Right atrium auricular region (tissue), 2 donors: ENCODE data around the gene PRKAG2. TPM values are rescaled to one million over a fixed set of nuclear protein-coding genes. Genes with fewer than 3 reads are reported as not detected.
"Not testable (repeated sequence)": the region's sequence is repeated elsewhere in the genome, so short reads cannot be mapped to it uniquely, and the experiment has no call there.

ENCODE experiments used
- DNase-seq: peaks from one replicate; pipeline ENCODE4 v3.0.0-alpha.2; 2019; ENCODE audit warnings: low spot score
- H3K27ac ChIP-seq, 2 donors: fragments of 200-600 bp; sonication (generic); 1 replicate in 1 of 2; 2 replicates in 1 of 2; pipeline ENCODE4 v1.5.1; 2016 to 2019
- H3K27me3 ChIP-seq, 2 donors: fragments of 200-600 bp; sonication (generic); one replicate each; pipeline versions ENCODE4 v1.5.1 to v1.6.0; 2017 to 2019
- H3K36me3 ChIP-seq: fragments of 200-600 bp; sonication (generic); one replicate; pipeline ENCODE4 v1.5.1; 2016
- H3K4me1 ChIP-seq, 2 donors: fragments of 200-600 bp; sonication (generic); one replicate each; pipeline versions ENCODE4 v1.5.1 to v1.6.0; 2017 to 2019
- H3K4me3 ChIP-seq, 2 donors: fragments of 200-600 bp; sonication (generic); 1 replicate in 1 of 2; 2 replicates in 1 of 2; pipeline ENCODE4 v1.5.1; 2017 to 2019; ENCODE audit warnings: mild to moderate bottlenecking in 1 of 2, moderate library complexity in 1 of 2
- H3K9me3 ChIP-seq, 2 donors: fragments of 200-600 bp; sonication (generic); one replicate each; pipeline ENCODE4 v1.5.1; 2019
- CTCF ChIP-seq, 2 donors: fragments of 200-600 bp; sonication (generic); IDR thresholded peaks; one replicate each; pipeline ENCODE4 v1.5.1; 2019; ENCODE audit warnings: antibody characterized with exemption in 2 of 2
- total RNA-seq, 2 donors: library from RNA; depleted of rRNA; stranded (reverse); fragments of >200 nt; gene quantifications; one replicate each; pipeline ENCODE4 v1.1.0, GENCODE V29; 2016

The PRKAG2 gene
- total RNA-seq, 2 donors from 2014 or later, result 133 to 177 TPM

- peak overlapping the region; percentile 39 to 63 for H3K4me3 ChIP-seq
- peak overlapping the region; percentile 98 to 99 for H3K27ac ChIP-seq
- H3K36me3 ChIP-seq, result no peaks in the 10 kb centered on the region
- peaks cover 0 to 33% of the 10 kb centered on the region in 2 donors for H3K4me1 ChIP-seq
- no peak for DNase-seq
- H3K9me3 ChIP-seq, result no peaks in the 10 kb centered on the region
- no peaks in the 10 kb centered on the region for H3K27me3 ChIP-seq
- TF ChIP-seq CTCF (IDR thresholded peaks at IDR 0.05), result no peak
Observed at GRCh38 chr7:151520419-151521261, 356.3 kb downstream of the PRKAG2 start.

GRCh38 chr7:151519765-151520418 lies 357.0 kb downstream of the PRKAG2 start, which contains the start of gene RHEB:
TSS of gene RHEB (minus strand) at chr7:151519895. CDS start at chr7:151519511, 384 bp downstream.
- no peaks in the 10 kb centered on the region for H3K36me3 ChIP-seq
- H3K4me1 ChIP-seq, result peaks cover 0 to 40% of the 10 kb centered on the region in 2 donors
- H3K27me3 ChIP-seq, result no peaks in the 10 kb centered on the region
- peak within 1 kb of the TSS; percentile 98 to 99 for H3K27ac ChIP-seq
- DNase-seq, result peak; percentile 99
- no peak for TF ChIP-seq CTCF (IDR thresholded peaks at IDR 0.05)
- H3K4me3 ChIP-seq, result peak within 1 kb of the TSS; percentile 82 to 98
- no peaks in the 10 kb centered on the region for H3K9me3 ChIP-seq

GRCh38 chr7:151518947-151519764 lies 357.8 kb downstream of the PRKAG2 start:
- H3K9me3 ChIP-seq, DNase-seq, H3K27me3 ChIP-seq, H3K36me3 ChIP-seq: not testable (repeated sequence)
- Histone ChIP-seq H3K27ac (peak overlapping the region; percentile 98 to 99), H3K4me3 (peak overlapping the region; percentile 82 to 98), H3K4me1 (peaks cover 0 to 40% of the 10 kb centered on the region in 2 donors)

GRCh38 chr7:151518105-151518946 lies 358.6 kb downstream of the PRKAG2 start:
- peak in 1 of 2 donors; percentile 21 for TF ChIP-seq CTCF (IDR thresholded peaks at IDR 0.05)
- Histone ChIP-seq H3K27ac (peak overlapping the region; percentile 98 to 99), H3K9me3 (no peaks in the 10 kb centered on the region), H3K4me1 (peaks cover 0 to 44% of the 10 kb centered on the region in 2 donors), H3K4me3 (peak overlapping the region; percentile 82 to 98), H3K27me3 (no peaks in the 10 kb centered on the region), H3K36me3 (no peaks in the 10 kb centered on the region)
- DNase-seq, result peak; percentile 79

GRCh38 chr7:151517601-151518104 lies 359.3 kb downstream of the PRKAG2 start:
- Histone ChIP-seq H3K36me3 (no peaks in the 10 kb centered on the region), H3K4me1 (peaks cover 0 to 50% of the 10 kb centered on the region in 2 donors), H3K9me3 (no peaks in the 10 kb centered on the region), H3K27me3 (no peaks in the 10 kb centered on the region), H3K27ac (peak overlapping the region; percentile 98 to 99), H3K4me3 (peak overlapping the region; percentile 82 to 98)
- DNase-seq, result no peak
- TF ChIP-seq CTCF (IDR thresholded peaks at IDR 0.05), result no peak
